AML-193 (cell line): Measurements from ENCODE around the gene NSD2.
A peak's percentile ranks its signal among the peaks of the same experiment; 100 is the strongest.
"Not testable (repeated sequence)": the region's sequence is repeated elsewhere in the genome, so short reads cannot be mapped to it uniquely, and the experiment has no call there.

Source experiments
- DNase-seq, 2 experiments: peaks; one replicate each; lab custom pipeline; 2025; lab: John Stamatoyannopoulos, UW

The NSD2 gene

DNA sequence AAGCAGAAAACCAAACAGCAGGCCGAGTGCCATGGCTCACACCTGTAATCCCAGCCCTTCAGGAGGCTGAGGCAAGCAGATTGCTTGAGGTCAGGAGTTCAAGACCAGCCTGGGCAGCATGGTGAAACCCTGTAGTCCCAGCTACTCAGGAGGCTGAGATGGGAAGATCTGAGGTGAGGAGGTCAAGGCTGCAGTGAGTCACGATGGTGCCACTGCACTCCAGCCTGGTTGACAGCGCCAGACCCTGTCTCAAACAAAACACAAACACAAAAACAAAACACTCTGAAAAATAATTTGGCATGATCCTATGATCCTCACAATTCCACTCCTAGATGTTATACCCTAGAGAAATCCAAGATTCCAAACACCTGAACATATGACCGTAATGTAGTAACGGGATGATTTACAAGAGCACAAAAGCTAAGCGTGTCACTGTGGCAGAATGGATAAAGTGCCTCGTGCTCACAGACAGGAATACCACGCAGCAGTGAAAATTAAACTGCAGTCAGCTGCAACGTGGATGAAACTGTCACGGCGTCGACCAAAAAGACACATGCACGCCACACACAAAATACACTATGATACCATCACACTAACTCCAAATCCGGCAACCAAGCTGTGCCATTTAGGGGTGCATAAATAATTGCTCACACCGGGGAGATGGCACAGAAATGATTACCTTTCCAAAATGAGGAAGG, 135.9 kb downstream of the NSD2 start:
- no peak for DNase-seq

DNA sequence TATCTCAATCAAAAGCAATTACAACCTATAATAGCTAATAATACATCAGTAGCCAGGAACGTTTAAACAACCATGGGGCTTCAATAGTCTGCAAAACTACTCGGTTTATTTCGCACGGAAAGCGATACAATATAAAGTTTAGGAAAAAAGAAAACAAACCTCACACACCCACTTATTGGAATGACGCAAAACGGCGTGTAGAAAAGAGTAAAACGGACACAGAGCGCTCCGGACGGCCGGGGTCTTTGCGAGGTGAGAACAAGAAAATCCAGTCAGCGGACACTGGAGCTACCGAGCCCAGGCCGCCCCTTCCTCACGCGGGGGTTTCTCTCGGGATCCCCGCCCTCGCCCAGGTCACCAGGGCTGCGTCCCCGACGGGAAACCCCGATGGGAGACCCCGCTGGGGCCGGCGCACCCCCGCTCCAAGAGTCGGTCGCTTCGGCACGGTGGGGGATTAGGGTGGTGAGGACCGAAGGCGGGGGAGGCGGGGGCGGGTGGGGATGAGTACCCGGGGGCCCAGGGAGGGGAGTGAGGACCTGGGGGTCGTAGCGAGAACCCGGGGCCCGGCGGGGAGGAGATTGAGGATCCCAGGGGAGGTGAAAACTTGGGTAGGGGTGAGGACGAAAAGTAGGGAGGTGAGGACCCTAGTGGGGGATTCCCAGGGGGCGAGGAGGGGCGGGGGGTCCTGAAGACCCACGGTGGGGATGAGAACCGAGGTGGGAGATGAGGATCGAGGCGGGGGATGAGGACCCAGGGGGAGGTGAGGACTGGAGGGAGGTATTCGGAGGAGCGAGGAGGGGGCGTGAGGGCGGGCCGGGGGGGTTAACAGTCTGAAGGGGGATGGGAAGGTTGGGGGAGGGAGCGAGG, 136.8 kb downstream of the NSD2 start:
- no peak for DNase-seq

DNA sequence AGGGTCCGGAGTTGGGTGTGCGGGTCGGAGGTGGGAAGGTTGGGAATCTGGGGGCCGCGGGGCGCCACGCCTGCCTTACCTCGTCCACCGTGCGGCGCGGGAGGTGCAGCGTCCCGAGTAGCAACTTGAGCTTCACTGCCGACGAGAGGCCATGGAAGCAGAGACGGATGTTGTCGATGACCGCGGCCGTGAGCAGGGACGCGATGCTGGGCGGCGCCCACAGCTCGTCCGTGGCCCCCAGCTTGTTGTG, 137.4 kb downstream of the NSD2 start:
- DNase-seq, result no peak

GRCh38 chr4:2008921-2009650, 137.9 kb downstream of the NSD2 start, which contains the start of gene NELFA:
NELFA (minus strand) TSS chr4:2008974; CDS start chr4:2008959, 15 bp downstream.
- DNase-seq, result peak; percentile 78 to 87

GRCh38 chr4:2009651-2010233, 138.5 kb downstream of the NSD2 start:
- peak; percentile 31 to 42 for DNase-seq

DNA sequence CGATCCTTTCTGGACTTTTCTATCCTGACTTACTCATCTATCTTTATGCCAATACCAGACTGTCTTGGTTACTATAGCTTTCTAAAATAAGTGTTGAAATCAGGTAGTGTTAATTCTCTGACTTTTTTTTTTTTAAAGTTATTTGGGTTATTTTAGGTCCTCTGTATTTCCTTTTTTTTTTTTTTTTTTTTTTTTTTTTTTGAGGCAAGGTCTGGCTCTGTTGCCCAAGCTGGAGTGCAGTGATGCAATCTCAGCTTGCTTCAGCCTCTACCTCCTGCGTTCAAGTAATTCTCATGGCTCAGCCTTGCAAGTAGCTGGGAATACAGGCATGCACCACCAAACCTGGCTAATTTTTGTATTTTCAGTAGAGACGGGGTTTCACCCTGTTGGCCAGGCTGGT, 140.4 kb downstream of the NSD2 start:
- peak; percentile 55 to 59 for DNase-seq

DNA sequence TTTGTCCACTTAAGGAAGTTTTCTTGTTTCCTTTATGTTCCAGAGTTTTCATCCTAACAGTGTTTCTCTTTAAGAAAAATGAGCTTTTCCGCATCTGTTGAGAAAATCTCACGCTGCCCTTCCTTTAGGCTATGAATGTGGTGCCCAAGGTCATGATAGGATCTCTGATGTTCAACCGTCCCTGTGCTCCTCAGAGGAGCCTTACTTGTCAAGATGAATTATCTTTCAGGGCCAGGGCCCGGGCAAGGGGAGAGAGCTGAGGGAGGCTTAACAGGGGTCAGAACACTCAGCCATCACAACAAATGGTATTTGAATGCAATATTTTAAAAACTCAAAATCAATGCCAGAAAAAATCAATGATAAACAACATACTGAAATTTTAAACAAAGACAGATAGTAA, 143.8 kb downstream of the NSD2 start:
- DNase-seq, result no peak

DNA sequence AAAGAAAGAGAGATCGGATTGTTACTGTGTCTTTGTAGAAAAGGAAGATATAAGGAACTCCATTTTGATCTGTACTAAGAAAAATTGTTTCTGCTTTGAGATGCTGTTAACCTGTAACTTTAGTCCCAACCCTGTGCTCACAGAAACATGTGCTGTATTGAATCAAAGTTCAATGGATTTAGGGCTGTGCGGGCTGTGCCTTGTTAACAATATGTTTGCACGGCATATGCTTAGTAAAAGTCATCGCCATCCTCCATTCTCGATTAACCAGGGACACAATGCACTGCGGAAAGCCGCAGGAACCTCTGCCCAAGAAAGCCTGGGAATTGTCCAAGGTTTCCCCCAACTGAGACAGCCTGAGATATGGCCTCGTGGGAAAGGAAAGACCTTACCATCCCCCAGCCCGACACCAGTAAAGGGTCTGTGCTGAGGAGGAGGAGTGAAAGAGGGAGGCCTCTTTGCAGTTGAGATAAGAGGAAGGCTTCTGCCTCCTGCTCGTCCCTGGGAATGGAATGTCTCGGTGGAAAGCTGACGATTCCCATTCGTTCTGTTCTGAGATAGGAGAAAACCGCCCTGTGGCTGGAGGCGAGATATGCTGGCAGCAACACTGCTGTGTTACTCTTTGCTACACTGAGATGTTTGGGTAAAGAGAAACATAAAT, 150.3 kb downstream of the NSD2 start:
- not testable (repeated sequence) for DNase-seq

GRCh38 chr4:2024683-2025082, 153.5 kb downstream of the NSD2 start:
- no peak for DNase-seq

GRCh38 chr4:2025817-2026216, 154.6 kb downstream of the NSD2 start:
- no peak for DNase-seq

DNA sequence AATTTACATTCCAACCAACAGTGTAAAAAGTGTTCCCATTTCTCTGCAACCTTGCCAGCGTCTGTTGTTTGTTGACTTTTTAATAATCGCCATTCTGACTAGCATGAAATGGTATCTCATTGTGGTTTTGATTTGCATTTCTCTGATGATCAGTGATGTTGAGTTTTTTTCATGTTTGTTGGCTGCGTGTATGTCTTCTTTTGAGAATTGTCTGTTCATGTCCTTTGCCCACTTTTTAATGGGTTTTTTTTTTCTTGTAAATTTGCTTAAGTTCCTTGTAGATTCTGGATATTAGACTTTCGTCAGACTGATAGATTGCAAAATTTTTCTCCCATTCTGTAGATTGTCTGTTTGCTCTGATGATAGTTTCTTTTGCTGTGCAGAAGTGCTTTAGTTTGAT, 155.9 kb downstream of the NSD2 start:
- DNase-seq, result not testable (repeated sequence)

DNA sequence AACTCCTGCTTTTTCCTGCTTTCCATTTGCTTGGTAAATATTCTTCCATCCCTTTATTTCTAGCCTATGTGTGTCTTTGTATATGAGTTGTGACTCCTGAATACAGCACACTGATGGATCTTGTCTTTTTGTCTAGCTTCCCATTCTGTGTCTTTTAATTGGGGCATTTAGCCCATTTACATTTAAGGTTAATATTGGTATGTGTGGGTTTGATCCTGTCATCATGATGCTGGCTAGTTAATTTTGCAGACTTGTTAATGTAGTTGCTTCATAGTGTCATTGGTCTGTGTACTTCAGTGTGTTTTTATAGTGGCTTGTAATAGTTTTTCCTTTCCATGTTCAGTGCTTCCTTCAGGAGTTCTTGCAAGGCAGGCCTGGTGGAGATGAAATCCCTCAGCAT, 160.0 kb downstream of the NSD2 start:
- DNase-seq, result not testable (repeated sequence)
